Stimulated activated CD4-positive, alpha-beta T cell treated with anti-CD3 and anti-CD28 coated beads, TNF-alpha, amount 100 ng/mL, for 1 hour (primary cell): ENCODE measurements around the gene DIP2C.
"Not testable (repeated sequence)": the region's sequence is repeated elsewhere in the genome, so short reads cannot be mapped to it uniquely, and the experiment has no call there.

ENCODE experiments used
- DNase-seq, 3 donors: peaks; one replicate each; pipeline ENCODE4 v3.0.0-alpha.2; 2020; ENCODE audit warnings: low read depth in 3 of 3, low spot score in 1 of 3

Gene DIP2C

DNA sequence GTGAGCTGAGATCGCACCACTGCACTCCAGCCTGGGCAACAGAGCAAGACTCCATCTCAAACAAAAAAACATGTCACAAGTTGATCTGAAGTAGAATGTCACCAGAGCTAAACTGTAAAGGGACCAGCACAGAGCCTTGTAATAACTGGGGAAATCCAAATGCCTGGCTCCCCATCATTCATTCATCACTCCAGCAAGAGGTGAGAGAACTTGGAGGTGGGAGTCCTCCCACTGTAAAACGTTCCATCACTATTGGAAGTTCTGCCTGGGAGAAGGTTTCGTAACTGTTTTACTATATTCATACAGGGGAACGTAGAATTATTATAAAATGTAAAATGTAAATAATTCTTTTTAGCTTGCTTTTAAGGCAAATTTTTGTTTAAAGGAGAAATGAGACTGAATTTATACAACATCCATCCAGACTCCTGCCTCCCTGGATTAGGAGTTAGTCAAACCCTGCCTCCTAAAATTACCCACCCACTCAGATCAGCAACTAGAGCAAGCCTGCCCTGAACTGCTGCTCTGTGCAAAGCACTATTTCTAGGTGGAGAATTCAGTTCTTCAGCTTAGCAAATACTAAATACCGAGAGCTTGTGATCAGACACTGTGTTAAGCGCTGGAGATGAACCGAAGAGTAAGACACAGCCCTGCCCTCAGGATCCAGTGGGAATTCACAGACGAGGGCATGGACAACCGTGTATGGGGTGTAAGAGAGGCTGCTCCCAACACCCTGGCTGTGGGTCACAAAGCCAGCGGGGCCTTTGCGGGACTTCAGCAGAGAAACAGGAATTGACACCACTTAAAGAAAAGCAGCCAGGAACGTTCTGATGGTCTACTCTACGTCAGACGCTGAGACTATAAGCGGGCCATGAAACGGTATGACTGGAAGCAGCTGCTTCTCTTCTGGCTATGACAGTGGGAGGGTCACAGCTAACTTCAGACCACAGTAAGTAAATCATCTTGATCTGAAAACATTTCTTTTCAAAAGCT lies 345.9 kb downstream of the DIP2C start:
- DNase-seq, result no peak

DNA sequence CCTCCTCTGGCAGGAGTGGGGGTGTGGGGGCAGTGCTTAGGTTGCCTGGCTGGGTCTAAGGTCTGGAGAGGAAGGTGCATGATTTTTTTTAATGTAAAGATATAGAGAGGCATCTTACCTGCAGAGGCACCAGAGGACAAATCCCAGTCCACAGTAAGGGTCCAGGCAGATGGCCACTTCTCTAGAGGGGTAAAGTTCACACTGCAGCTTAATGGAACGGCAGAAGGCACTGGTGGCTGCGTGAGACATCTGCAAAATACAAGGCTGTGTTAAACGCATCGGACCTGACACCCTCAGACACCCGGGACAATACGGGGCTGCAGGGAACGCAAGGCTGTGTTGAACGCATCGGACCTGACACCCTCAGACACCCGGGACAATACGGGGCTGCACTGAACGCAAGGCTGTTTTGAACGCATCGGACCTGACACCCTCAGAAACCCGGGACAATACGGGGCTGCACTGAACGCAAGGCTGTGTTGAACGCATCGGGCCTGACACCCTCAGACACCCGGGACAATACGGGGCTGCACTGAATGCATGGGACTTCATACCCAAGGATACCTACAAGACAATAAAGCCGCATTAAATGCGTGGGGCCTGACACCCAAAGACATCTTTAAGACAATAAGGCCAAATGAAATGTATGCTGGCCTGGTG lies 348.3 kb downstream of the DIP2C start:
- DNase-seq, result no peak

DNA sequence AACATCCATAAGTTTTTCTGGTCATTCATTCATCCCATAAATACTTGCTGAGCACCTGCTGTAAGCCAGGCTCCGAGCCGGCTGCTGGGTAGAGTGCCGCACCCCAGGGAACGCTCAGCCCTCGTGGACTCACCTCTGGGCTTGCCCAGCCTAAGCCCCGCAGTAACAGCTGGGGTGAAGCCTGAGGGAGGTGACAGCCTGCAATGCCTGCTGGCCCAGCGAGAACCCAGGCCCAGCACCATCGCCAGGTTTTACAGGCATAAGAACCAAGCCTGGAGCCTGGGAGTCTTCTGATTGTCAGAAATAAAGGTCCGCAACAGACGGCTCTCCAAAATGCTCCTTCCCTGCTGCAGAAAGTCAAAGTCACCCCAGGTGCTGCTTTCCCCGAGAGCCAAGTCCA lies 348.8 kb downstream of the DIP2C start:
- no peak for DNase-seq

DNA sequence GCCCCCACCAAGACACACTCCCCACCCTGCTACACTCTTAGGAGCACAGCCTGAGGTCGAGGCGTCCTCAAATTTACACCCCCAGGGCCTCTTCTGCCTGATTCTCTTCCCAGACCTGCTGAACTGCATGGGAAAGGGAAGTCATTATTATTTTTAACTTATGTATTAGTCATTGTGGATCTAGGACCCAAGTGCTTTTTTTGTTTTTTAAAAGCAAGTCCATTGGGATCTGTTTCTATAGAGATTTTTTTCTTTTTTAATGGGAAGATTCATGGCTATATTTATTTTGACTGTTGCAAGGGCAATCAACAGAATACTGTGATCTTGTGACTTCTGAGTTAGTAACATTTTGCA lies 350.5 kb downstream of the DIP2C start:
- no peak for DNase-seq

DNA sequence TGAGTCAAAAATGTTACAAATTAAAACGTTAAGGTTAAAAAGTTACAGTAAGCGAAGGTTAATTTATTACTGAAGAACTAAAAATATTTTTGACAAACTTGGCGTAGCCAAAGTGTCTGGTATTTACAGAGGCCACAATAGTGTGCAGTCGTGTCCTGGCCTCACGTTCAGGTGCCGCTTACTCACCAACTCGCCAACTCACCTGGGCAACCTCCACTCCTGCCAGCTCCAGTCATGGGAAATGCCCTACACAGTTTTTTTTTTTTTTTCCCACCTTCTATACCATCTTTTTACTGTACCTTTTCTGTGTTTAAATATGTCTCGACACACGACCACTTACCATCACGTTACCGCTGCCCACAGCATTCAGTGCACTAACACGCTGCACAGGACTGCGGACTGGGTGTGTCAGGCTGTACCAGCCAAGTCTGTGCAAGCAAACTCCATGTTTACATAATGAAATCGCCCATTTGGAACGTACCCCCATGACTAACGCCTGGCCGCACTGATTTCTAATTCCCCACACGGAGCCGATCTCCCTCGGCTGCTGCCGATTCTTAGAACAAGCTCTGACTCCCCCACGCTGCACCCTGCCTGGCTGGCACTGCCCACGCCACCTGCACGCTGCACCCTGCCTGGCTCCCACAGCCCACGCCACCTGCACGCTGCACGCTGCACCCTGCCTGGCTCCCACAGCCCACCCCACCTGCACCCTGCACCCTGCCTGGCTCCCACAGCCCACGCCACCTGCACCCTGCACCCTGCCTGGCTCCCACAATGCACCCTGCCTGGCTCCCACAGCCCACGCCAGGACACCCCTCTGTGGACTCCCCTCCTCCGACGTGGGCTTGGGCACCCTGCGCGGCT lies 351.1 kb downstream of the DIP2C start:
- no peak for DNase-seq

DNA sequence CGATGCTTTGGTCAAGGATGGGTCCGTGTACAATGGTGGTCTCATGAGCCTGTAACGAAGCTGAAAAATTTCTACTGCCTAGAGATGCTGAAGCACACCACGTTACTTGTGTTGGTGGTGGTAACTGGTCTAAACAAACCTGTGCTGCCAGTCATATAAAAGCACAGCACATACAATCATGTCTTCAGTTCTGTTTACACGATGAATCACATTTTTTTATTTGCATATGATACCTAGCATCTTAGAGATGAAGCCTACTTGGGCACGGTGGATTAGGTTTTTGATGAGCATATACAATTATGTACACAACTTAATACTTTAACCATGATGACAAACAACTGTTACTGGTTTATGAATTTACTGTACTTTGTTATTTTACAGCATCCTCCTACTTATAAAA lies 353.2 kb downstream of the DIP2C start:
- no peak for DNase-seq

DNA sequence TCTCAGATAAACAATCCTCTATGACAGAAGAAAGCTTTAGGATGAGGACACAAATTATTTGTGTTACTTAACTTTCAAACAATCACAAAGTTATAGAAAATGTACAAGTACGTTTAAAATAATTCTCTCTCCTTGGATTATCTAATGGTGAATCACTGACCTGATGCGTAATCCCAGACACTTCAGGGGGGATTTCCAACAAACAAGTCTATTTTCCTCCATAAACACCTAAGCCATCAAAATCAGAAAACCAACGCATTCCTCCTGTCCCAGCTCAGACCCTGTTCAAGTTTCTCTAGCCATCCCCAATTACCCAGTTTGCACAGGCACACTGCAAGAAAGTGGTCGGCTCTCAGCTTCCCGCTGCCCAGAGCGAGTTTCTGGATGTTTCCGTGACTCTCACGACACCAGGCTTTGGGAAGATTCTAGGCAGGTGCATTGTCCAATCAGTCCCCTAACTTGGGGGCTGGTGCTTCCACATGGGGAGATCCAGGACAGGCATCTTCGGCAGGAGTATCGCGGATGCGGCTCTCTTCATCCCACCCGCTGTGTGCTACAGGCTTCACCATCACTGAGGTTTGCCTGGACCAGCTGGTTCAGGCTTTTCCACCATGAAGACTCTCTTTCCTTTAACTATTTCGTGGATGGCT lies 354.2 kb downstream of the DIP2C start:
- DNase-seq, result no peak

DNA sequence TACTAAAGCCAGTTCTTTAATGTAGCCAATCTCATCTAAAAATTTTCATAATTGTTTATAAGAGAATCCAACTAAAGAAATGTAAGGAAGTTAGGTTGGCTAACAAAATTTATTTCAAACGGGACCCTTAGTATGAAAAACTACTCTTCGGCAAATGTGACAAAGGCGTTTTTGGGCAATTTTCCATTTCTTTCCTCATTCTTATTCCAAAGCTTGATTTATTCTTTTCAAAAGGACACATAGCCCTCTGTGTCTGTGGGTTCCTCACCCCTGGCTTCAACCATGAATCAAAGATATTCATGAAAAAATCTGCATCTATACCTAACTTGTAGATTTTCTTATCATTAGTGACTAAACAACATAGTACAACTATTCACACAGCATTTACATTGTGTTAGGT lies 358.3 kb downstream of the DIP2C start:
- no peak for DNase-seq

DNA sequence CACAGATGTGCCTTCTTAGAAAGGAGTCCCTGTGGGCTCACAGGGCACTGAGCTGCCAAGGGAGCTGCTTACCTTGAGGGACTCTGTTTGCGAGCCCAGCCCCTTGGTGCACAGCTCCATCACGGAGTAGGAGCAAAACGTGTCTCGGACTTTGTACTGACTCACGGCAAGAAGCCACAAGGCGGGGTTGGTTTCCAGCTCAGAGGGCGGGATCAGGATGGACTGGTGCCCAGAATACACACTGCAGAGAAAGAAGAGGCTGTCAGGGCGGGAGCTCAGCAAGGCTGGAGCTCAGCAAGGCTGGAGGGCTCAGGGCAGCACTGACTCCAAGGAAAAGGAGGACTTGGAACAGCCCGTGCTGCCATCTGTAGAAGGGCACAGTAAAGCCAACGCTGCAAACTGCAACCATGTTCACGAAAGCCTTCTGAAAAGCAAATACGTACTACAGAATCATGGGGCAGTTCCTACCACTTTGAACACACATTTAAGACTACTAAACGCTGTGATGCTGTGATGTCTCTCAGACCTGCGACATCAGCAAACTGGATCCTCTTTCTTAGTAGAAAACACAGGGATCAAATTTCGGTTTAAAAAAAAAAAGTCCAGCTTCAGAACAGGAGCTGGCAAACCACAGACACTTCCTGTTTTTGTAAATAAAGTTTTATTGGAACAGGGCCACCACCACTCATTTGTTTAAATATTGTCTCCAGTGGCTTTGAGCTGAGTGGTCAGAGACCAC lies 359.9 kb downstream of the DIP2C start:
- DNase-seq, result no peak

DNA sequence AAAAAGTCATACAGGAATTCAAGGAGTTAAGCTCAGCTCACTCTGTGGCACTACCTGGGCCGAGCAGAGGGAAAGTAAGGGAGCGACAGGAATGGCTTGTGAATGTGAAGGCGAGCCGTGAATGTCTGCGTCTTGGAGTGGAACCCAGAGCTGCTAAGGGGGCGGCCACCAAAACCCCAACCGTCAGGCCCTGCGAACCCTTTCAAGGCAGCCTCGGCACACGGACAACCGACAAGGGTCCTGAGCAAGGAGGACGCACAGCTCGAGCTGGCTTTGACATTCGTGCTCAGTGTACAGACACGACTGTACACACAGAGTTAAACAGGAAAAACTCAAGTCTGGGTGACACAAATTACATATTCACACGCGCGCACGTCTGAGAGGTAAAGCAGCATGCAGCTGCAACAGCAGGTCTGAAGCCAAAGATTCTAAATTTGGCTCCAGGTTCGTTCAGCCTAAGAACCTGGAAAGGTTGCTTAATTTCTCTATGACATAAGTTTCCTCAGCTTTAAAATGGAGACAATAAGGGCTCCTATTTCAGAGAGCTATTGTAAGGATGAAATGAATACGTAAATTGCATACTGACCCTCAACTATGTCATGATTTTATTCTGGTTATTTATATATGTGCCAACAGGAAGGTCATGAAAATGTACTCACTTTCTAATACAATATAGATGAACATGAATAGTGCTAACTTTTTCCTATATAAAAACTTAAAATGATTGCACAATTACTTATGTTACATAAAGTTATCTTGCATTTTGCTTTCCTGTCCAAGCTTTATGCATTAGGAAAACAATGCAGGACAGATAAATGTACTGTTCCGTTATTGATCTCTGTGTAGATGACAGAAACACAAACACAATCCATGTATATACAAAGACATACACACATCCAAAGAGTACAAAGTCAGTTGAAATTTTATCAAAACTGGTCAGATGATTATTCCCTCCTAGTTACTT lies 361.3 kb downstream of the DIP2C start:
- no peak for DNase-seq

DNA sequence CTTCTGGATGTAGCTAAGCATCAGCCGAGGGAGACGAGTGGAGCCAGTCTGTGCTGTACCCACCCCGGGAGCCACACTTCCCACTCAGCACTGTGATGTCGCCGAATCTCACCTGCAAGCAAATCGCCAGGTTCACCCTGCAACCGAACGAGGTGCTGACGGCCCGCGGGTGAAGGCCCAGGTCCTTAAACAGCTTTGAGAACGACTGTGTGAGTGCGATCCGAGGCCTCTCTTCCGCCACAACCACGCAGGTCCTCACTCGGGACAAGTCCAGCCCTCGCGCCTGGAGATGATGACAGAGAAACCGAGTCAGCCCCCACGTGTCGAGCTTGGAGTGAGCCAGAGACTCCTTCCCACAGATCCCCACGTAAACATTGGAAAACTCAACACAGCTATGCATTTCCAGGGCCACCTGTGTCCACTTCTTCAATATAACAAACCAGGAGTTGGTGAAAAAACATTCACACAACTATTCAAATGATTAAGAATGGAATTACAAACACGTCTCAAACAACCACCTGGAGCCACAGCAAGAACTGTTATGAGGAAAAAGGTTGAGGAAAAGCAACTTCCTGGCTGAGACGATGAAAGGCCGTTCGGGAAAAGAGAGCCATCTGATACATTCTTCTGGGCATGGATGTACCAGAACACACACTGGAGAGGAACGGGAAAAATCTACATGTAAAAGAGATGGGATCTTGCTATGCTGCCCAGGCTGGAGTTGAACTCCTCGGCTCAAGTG lies 362.4 kb downstream of the DIP2C start:
- no peak for DNase-seq

DNA sequence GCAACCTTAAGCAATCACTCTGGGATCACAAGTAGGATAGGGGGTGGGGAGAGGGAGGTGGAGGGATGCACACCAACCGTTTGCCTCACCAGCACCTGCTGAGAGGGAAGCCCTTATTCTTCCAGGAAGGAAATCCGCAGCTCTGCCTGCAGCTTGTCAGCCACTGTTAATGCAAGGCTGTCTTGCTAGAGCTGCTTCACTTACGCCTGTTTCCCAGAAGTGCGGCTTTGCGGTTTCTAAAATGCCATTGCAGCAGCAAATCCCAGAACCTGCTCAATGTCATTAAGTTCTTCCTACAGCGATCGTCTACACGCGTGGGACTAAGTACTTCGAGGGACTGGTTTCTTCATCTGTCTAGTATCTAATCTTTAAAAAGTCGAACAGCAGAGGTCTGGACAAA lies 363.1 kb downstream of the DIP2C start:
- no peak for DNase-seq

DNA sequence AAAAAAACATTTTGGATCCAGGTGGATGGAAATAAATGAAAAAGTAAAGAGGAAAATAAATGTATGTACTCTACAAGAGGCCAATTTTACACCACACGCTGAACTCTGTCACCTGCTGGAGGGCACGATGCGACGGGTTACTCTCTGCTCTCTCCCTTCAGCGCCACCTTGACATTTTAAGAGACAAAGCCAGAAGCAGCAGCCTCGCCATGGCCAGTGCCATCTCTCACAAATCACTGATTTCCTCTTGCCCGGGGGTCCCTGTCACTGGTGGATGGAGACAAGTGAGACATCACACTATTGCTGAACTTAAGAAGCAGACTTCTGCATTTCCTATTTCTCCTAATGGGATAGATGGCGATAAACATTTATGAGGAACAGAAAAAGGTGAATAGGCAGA lies 364.2 kb downstream of the DIP2C start:
- no peak for DNase-seq

DNA sequence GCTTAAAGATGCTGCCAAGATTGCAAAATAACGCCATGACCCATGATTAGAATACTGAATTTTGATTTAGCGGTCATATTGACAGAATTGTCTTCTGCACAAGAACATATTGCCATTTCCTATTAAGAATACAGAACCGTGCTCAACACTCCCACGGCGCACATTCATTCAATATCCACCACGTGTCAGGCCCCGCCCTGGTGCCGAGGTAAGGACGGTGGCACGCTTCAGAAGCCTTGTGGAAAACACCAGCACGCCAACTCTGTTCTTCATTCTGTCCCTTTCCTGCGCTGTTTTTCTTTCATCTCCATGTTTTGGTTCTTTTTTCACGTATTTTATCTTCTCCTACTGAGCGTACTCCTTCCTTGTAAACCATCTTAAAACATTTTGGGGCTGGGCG lies 364.9 kb downstream of the DIP2C start:
- DNase-seq, result no peak

DNA sequence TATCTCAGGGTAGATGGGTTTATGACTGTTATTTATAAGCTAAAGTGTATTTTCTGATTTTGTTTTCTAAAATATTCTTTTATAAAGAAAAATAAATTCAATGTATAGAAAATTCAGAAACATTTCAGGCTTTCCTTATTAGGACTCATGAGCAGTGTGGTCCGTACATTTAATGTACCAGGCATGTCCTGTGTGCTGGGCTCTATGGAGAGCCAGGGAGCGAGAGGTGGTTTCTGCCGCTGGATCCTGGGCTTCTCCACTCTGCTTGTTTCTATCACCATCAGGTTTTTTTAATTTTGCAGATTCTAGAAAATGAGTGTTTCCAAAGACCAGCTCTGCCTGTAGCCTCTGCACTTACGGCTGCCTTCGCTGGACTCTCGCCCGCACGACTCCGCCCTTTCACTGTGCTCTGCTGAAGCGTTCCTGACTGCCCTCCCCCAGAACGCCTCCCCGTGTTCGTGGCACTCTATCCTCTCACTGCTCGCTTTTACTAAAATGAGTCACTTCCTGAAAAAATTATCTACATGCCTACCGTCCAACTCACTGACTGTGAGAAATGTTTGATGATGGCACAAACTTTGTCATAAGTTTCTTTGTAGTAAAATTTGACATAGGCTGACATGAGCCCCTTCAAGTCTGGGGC lies 365.7 kb downstream of the DIP2C start:
- peak in 2 of 3 donors; percentile 3 to 5 for DNase-seq

DNA sequence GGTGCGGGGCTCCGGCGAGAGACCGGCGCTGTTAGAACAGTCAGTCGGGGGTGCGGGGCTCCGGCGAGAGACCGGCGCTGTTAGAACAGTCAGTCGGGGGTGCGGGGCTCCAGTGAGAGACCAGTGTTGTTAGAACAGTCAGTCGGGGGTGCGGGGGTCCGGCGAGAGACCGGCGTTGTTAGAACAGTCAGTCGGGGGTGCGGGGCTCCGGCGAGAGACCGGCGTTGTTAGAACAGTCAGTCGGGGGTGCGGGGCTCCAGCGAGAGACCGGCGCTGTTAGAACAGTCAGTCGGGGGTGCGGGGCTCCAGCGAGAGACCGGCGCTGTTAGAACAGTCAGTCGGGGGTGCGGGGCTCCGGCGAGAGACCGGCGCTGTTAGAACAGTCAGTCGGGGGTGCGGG lies 366.4 kb downstream of the DIP2C start:
- DNase-seq, result not testable (repeated sequence)

DNA sequence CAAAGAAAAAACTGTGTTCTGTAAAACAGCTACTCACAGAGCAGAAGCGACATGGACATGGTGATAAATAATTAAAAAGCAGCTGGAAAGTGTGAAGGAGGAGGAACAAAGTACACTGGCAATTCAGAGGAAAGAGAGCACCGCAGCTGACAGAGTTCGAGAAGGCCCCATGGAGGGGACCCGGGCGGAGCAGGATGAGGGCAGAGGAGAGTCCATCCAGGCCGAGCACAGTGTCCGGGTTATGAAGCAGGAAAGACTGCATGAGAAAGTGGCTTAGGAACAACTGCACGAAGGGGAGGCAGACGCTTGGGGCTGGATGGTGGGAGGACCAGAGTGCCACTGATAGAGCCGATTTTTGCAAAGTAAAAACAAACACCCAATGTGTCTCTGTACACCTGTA lies 368.7 kb downstream of the DIP2C start:
- no peak for DNase-seq

DNA sequence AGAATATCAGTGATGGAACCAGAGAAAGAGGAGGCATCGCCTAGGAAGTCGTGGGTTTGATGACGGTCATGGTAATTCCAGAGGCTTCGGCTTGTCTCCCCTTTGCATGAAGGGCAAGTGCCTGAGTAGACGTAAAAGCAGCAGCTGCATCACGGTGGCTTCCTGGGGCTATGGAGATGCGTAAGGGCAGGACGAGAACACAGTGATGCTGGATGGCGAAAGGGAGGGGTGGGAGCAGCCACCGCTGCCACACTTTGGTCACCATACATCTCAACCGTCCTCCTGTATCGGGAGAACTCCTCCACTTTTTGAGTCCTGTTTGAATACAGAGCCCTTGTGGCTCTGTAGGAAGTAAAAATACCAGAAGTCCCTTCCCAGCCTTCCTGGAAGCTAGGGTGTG lies 371.5 kb downstream of the DIP2C start:
- no peak for DNase-seq
